ENCODE results near the gene SOCS3.
A peak's percentile ranks its signal among the peaks of the same experiment; 100 is the strongest.
"Not testable (repeated sequence)": the region's sequence is repeated elsewhere in the genome, so short reads cannot be mapped to it uniquely, and the experiment has no call there.

Gene SOCS3

DNA sequence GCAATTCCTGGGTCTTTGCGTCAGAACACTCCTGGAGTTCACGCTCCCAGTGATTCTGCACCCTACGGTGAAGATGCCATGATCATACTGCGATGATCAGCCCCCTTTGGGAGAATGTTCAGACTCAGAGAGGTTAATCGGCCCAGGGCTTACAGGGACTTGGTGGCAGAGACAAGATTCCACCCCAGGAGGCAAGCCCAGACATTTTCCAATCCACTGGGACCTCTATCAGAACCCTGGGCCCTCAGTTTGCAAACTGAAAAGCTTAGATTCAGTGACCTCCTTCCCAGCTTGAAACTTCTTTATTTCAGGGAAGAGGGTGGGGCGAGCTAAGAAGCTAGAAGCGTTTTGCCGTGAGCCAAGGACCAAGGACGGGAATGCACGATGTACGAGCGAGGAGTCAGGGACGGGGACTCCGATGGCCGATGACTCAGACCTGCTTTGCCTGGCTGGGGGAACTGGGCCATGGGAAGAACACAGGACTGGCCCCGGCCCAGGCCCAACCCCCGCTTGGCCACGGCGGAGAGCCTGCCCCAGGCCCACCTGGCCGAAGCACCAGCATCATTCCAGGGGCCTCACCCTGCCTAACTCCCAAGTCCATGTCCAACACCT, 34.7 kb downstream of the SOCS3 start:
- no peak for DNase-seq

DNA sequence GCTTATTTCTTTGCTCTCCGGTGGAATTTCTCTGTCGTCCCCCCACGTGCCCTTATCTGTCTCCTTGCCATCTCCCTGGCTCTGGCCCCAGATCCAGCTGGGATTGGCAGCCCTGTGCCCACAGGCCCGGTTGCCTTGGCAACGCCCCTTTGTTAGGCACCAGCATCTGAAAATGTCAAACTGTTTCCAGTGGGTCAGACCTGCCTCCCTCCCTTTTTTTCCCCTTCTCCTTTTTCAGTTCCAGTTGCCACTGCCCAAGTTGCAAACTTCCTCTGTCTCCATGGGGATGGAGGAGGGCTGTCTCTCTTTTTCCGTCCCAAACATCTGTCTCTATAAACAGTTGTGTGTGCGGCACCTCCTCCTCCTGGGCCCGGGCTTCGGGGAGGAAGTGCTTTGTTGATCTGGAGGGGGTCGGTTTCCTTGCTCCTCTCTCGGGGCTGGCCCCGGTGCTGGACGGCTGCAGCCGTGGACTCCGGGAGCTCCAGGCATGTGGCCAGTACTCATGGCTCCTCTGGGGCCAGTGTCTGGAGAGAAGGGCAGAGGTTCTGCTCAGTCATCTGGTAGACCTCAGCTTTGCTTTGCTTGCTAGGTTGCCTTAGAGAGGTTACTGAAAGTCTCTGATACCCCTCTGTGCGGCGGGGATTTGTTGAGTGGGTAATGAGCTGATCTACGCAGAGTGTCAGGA, 35.3 kb downstream of the SOCS3 start:
- DNase-seq = peak; percentile 47

DNA sequence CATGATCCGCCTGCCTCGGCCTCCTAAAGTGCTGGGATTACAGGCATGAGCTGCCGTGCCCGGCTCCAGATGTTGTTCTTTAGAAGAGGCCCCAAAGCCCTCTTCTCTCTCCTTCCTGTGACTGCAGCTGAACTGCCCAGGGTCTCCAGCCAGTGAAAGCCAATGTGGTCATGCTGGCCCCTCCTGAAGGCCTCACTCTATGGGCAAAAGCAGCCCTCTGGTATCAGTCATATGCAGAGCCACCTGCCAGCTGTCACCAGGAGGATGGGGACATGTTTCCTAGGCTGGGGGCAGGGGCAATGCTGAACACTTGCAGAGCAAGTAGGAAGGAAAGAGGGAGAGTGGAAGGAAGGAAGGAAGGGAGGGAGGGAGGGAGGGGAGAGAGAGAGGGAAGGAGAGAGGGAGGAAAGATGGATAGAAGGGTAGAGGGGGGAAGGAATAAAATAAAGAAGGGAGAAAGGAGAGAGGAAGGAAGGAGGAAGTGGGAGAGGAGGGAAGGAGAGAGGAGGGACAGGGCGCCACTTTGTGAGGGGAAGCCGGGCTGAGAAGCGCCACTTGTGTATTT, 36.0 kb downstream of the SOCS3 start:
- DNase-seq = no peak

DNA sequence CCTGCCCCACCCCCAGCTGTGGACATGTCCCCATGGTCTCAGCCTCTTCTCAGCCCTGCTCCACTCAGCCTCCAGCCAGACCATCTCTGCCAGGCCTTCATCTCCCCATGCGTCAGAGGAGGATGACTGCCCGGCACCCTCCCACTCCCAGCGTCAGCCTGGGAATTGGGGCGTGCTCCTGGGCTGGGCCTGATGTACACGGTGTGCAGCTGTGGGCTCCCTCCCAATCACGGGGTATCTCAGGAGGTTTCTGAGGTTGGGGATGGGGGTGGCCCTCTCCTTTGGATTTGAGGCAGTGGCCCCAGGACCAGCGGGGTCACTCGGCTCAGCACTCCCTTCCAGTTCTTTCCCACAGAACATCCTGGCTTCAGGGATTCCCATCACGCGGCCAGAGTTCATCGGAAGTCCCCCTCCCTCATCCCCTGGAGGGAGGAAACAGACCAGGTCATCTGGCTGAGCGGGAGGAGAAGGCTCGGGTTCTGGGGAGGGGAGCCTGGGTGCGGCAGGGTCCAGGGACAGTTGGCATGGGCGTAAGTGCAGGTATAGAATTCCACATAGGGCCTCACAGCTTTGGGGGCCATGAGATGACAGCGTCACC, 36.9 kb downstream of the SOCS3 start:
- DNase-seq = no peak

DNA sequence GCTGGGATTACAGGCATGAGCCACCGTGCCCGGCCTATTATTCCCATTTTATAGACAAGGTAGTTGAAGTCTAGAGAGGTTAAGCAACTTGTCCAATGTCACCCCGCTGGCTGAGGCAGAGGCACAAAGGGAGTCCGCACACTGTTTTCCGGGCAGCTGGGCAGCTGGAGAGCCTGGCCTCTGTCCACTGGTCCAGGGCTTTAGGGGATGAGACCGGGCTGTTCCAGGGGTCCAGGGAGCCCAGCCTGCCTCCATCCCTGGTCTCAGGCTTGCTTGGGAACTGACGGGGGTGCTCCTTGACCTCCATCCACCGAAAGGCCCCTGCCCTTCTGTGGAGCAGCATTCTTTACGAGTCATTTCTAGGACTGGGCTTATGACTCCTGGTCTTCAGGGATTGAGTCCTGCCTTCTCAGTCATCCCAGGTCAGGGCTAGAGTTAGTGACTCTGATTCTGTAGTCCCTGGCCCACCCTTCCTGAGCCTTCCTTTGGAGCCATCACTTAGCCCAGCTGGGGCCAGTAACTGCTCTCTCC, 37.5 kb downstream of the SOCS3 start:
- DNase-seq = no peak

DNA sequence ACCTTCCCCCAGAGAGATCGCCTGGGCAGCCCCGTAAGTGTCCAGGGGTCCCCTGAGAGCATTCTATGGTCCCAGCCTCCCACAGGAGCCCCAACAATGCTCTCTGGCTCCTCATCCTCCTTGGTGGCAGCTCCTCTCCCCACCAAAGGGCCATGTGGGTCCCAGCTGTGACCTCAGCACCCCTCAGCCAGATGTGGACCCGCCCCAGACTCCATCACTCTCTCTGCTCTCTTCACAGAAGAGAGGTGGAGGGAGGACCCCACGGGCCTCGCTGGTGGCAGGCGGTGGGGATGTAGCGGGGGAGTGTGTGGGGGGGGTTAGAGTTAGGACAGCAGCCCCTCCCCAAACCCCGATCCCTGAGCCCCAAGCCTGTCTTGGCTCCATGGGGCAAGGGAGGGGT, 41.0 kb downstream of the SOCS3 start:
- no peak for DNase-seq

DNA sequence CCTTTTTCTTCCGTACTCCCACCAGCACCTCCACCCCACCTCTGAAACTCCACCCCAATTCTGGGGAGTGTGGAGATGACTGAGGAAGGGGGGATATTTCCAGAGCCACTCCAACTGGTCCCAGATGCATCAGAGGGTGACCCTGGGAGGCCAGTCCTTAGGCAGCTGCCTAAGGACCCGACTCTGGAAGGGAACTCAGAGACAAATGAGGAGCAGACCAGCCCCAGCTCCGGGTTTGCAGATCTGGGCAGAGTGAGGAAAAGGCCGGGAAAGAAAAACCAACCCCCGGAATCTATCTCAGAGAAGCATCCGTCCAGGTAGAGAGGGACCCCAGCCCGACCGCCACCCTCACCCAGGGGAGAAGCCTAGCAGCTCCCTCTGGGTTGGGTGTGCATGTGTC, 41.5 kb downstream of the SOCS3 start:
- no peak for DNase-seq

DNA sequence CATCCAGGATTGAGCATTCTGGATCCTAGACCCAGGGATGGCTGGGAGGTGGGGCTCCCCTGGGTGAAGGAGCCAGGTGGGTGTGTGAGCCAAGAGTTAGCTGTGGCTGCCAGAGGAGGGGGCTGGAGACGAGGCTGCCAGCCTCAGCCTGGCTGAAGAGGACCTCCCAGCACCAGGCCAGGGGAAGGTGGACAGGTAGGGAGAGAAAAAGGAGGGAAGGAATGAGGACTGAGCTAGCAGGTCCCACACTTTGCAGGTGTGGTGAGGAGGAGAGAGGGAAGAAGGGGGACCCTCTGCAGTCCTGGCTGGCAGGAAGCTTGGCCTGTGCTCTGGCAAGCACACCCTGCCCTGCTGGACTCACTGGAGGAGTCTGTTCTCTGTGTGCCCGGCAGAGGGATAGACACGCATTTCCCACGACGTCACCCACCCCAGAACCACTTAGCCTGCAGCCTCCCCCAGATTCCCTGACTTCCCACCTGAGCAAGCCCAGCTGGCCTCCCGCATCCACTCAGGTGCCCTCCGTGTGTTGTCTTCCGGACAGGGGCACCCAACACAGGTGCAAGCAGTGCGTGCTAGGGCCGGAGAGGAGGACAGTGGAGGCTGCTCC, 42.0 kb downstream of the SOCS3 start:
- DNase-seq = no peak

DNA sequence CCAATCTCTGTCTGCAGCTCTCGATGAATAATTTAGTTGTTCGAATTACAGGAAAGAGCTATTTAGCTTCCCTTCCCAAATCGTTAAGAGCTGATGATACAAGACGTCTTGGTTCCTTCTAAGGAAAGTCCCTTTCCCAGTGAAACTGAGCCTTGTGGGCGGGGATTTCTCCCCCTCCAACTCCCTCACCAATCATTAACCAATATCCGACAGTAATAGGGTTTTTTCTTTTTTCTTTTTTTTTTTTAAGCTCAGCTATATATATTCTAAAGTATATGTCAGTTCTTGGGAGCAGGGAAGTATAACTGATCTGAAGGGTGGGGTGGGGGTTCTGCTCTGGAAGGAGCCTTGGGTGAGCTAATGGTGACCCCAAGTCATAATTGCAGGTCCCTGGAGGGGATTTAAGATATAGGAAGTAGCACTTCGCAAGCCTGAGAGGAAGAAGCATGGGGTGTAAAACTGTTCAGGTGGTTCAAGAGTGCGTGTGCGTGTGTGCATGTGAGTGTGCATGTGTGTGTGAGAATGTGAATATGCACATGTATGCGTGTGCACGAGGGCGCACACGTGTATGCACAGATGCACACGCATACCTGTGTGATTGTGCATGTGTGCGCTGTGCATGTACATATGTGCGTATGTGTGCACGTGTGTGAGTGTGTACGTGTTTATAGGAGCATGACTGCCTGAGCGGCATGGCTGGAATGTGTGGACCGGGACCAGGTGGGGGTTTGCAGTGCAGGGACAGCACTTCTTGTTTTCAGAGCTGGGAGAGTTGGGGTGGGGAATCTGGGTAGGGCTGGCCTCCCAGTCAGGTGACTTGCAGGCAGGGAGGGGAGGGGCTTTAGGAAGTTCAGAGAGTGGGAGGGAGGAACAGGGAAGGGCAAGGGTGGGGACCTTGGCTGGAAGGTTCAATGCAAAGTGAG, 42.7 kb downstream of the SOCS3 start:
- no peak for DNase-seq

DNA sequence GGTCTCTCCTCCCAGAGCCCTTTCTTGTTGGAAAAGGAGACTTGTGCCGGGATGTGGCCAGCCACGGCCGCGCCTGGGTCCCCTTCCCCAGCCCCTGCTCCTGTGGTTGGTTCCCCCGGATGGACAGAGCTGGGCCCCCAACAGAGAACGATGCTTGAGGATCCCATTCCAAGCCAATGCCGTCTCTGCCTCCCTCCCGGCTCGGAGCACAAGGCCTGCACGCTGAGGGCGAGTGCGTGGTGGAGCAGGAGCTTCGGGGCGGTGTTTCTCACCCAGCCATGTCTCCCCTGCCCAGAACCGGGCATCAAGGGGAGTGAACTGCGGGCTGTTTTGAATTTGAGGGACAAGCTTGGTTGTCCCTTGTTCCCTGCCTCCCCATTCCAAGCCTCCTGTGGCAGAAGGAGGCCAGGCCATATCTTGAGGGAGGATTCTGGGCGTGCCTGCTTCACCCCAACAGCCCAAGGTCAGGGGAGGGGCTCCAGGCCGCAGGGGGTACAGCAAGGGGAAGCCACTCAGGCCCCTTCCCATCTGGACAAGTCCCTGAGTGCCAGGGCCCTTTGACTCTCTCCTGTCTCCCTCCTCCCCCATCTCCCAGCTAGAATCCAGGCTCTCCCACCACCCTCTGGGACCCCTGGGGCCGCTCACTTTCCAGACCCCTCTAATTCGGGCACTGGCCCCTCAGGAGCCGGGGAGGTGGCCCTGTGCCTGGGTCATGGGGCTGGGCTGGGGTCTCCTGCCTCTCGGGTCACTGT, 43.6 kb downstream of the SOCS3 start:
- no peak for DNase-seq

DNA sequence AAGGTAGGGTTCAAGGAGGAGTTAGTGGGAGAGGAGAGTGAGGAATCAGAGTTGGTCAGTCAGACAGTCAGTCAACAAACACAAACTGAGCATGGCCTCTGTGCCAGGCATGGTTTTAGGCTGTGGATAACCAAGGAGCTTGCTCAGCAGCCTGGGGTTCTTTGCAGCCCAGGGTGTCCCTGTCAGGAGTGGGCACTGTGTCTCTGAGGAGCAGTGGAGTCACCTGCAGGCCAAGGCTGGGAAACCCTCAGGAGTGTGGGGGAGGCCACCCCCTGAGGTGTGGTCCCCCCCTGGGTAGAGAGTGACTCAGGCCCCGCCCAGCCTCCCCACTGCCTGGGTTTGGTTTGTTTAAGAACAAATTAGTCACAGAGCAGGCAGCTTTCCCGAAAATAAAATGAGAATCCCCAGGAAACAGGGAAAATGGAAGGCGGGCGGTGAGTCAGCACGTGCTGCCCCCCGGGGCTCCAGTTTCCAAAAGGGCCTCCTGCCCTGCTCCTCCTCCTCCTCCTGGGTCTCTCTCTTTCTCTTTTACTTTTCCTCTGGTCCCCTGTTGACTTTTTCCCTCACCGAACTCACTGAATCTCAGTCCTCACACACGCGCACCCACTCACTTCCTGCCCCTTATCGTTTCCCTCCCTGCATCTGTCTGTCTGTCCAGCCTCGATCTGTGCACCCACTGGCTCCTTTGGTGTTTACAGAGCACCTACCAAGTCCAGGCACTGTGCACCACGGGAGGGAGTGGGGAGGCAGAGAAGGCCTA, 44.3 kb downstream of the SOCS3 start:
- no peak for DNase-seq

DNA sequence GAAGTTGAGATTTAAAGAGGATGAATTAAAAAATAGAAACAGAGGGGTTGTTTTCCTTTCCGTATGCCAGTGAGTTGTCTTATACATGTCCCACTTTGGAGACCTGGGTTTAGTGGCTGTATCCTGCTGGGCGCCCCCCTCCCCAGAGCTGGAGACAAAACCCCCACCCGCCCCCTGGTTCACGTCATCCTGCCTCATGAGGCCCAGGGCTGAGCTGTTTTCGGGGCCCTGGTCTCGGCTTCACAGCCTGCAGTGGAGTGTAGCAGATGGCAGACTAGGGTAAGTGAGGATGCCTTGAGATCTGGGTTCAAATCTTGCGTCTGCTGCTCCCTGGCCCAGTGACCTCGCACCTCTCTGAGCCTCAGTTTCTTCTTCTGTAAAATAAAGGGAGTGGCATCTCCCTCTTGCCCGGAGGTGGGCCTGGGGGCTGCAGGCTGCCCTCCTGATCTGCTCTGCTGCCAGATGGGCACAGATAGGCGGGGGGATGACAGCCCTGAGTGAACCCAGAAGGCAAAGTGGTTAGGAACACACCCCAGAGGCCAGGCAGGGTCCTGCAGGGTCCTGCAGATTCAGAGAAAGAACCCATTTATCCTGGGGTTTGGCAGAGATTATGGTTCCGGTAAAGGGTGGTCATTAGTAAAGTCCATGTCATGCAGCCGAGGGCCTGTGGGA, 45.1 kb downstream of the SOCS3 start:
- DNase-seq = no peak

DNA sequence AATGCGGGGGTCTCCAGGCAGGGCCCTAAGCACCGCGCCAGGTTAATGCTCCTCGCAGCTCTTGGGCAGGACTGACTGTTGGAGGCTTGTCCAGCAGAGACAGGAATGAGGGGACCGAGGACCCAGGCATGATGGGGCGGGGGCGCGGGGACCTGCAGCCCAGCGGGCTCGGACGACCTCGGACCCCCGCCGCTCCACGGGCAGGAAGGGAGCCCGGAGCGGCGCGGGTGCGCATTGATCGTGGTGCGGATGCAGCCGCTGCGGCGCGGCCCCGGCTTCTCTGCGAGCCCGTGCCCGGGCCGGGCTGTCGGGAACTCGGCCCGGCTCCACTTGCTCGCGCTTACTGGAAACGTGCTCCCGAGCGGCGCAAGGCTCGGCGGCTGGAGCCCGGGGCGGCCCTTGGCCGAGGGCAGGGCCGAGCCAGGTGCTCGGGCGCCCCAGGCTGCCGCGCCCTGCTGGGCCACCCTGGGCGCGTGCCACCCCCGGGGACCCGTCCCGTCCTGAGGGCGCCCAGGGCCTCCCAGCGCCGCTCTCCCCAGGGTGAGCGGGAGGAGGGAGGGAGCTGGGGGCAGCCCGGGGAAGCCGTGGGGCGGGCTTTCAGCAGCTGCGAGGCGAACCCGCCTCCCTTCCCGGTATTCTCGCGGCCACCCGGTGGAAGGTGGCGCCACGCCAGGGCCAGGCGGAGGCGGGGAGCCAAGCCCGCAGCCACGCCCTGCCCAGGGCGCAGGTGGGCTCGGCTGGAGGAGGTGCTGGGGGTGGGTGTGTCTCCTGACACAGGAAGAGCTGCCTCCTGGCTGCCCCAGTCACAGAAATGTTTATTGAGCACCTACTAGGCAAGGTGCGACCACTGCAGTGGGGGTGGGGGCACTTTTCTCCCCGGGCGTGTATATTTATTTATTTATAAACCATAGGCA, 45.9 kb downstream of the SOCS3 start:
- peak; percentile 23 for DNase-seq

DNA sequence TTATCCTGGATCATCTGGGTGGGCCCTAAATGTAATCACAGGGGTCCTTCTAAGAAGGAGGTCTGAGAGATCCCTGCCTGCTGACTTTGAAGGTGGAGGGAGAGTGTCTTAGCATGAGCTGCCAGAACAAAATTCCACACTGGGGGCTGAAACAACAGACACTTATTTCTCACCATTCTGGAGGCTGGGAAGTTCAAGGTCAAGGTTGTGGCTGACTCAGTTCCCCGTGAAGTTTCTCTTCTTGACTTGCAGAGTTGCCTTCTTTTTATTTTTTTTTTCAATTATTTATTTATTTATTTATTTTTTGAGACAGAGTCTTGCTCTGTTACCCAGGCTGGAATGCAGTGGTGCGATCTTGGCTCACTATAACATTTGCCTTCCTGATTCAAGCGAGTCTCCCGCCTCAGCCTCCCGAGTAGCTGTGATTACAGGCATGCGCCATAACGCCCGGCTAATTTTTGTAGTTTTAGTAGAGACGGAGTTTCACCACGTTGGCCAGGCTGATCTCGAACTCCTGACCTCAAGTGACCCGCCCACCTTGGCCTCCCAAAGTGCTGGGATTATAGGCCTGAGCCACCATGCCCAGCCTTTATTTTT, 50.1 kb downstream of the SOCS3 start:
- not testable (repeated sequence) for DNase-seq

DNA sequence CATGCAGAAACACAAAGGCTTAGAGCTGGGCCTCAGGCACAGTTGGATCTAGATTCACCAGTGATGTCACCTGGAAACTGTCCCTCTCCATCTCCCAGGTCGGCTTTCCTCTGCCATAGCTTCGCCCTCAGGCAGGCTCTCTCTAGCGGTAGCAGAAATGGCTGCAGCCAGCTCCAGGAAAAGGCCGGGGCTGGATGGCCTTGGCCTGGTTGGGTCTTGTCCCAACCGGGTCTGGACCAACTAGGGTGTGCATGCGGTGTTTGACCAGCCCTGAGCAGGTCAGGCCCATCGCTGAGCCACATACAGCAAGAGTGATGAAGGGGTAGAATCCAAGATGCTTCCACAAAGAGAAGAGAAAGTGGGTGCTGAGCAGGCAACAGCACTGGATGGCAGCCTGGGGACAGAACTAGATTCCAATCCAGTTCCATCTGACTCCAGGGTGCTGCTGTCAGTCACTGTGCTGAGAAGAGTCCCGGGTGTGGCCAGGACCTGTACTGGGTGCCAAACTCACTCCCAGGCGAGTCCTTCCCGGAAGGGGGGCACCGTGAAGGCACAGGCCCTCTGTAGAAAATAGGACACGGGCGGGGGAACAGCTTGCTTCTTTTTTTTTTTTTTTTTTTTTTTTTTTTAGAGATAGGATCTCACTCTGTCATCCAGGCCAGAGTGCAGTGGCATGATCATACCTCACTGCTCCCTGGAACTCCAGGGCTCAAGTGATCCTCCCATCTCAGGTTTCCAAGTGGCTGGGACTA, 51.8 kb downstream of the SOCS3 start:
- DNase-seq = no peak

DNA sequence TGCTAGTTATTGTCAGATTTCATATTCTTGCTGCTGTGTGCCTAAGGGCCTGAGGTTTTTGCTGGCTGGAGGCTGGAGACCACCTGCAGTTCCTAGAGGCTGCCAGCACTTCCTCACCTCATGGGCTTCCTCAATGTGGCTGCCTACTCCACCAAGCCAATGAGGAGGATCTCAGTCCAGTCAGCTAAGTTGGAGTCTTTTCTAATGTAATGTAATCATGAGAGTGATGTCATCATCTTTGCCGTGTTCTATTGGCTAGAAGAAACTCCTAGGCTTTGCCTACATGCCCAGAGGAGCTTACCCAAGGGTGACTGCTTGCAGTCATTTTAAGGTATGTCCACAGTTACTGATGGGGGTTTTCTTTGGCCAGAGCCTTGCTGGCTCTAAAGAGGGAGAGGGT, 53.0 kb downstream of the SOCS3 start:
- no peak for DNase-seq
